HG02943 (cell line): Measurements from ENCODE around the gene ARSB.
"Not testable (repeated sequence)": the region's sequence is repeated elsewhere in the genome, so short reads cannot be mapped to it uniquely, and the experiment has no call there.

Experiments
- ATAC-seq: cut with Tn5 transposase; IDR thresholded peaks from one replicate; pipeline ENCODE4 v1.9.1; 2021; ENCODE audit warnings: mild to moderate bottlenecking, low read depth, moderate library complexity; ENCODE audit not compliant: unreplicated experiment

The ARSB gene

DNA sequence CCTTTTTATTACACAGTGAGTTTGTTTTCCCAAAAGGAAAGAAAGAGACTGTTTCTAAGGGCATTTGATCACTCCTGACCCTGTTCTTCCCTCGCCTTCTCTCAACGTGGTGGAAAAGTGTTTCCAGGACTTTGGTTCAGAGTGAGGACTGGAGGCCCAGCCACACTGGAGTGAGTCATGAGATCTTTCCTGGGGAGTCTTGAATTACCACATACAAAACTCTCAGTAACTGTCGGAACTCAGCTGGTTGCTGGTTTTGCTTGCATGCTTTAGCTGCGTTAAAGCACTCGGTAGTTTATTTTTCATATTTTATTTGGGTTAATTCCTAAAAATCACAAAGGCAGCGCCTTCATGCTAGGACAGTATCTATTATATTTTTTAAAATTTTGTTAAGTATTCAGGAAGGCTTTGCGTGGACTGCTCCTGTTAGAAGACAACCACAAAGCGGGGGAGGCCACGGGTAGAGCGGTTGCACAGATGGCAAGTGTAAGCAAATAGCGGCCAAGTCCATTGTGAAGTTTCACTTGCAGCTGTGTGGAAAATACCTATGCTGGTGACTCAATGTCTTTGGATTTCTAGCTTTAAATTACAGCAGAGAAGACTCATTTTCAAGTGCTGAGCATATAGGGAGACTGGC lies 77.7 kb downstream of the ARSB start:
- ATAC-seq, result no peak

DNA sequence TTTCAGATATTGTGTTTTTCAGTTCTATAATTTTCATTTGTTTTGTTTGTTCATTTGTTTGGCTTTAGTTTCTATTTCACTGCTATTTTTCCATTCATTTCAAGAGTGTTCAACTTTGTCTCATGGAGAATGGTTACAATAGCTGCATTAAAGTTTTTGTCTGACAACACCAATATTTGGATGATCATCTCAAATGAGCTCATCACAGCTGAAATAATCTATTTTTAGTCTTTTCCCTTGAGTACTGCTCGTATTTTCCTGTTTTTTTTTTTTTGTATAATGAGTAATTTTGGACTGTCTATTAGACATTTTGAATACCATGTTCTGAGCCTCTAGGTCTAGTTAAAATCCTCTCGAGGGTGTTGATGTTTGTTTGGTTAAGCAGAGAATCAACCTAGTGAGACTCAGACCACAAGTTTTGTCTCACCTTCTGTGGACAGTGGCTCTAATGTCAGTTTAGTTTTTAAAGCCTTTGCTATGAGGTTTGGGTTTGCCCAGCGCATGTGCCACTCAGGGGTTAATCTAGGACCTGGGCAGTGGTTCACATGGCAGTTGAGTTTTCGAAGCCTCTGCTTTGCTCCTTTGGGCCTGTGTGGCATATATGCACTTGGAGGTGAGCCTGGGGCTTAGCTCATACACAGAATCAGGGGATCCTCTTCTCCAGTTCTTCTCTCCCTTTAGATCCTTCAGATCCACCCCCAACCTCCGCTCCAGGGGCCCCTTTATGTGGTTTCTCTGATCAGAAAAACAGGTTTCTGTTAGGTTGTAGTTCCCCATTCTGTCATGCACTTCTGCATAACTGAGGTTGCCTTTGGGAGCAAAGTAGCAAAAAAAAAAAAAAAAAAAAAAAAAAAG lies 79.8 kb downstream of the ARSB start:
- no peak for ATAC-seq

DNA sequence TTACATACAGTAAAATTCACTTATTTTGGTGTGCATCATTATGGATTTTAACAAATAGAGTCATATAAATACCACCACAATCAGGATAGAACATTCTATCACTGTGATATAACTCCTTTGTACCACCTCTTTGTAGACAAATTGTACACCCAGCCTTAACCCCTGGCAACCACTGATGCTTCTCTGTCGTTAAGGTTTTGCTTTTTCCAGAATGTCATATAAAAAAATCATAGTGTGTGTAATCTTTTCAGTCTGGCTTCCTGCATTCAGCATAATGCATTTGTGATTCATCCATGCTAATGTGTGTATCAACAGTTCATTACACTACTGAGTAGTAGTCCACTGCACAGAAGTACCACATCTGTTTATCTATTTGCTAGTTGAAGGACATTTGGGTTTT lies 81.2 kb downstream of the ARSB start:
- no peak for ATAC-seq

DNA sequence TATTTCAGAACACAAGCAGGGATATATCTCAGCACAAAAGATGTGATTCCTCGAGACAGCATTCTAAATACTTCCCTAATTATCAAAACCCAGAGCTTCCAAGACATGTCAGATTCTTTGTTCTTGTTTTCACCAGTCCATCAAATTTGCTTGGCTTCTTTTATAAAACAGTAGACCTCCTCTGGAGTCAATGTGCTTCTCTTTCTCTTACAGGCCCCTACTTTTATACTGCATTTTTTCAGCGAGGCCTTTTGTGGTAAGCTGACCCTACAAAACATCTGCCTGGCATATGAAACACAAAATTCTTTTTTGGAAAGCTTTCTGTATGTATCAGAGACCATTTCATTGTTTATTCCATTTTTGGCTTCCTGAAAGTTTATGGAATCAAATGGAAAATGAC lies 81.8 kb downstream of the ARSB start:
- no peak for ATAC-seq

DNA sequence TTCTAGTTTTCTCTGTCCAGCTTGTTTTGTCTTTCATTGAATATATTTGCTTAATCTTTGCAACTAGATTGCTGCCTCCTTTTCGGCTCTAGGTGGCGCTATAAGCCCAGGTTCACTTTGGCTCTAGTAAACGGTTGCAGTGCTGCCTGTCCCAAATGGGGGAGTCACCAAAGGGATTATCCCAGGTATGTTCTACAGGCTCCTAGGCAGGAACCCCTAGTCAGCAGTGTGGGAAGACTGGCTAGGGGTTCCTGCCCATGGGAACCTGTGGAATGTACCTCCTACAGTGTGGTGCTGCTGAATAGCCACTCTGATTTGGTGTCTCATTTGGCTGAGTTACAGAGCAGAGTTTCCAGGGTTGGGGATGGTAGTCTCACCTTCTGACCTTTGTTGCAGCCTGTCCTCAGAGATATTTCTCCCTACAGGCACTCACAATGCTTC lies 85.2 kb downstream of the ARSB start:
- ATAC-seq, result no peak

DNA sequence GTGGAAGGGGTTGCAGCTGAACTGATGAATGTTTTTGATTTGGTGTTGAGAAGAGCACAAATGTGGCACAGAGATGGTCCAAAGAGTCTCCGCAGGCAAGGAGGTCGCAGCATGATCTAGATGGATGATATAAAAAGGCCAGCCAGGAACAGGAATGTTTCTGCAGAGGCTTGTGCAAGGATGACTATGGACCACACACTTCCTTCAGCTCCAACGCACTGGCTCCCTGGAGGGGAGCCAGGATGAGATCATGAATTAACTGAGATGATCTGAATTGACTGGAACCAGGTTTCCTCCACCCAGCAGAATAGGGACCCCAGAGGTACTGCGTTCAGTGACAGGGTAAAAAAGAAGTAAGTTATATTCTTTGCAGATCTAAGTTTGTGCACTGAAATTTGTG lies 89.0 kb downstream of the ARSB start:
- no peak for ATAC-seq

DNA sequence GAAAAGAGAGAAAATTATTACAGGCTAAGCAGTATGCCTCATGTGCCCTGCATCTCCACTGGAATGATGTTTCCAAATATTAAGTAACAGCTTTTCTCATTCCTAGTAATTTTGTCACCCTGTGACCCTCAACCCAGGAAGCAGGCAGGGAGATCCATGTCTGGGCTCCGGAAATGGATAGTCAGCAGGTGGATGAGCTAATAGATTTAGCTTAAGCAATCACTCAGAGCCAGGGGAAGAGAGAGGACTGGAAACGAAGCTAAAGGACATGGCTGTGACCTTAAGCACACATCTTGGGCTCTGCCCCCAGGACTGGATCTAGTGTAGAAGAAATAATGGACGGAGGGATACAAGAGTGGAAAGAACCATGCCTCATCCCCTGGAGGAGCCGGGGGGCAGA lies 89.5 kb downstream of the ARSB start:
- no peak for ATAC-seq

DNA sequence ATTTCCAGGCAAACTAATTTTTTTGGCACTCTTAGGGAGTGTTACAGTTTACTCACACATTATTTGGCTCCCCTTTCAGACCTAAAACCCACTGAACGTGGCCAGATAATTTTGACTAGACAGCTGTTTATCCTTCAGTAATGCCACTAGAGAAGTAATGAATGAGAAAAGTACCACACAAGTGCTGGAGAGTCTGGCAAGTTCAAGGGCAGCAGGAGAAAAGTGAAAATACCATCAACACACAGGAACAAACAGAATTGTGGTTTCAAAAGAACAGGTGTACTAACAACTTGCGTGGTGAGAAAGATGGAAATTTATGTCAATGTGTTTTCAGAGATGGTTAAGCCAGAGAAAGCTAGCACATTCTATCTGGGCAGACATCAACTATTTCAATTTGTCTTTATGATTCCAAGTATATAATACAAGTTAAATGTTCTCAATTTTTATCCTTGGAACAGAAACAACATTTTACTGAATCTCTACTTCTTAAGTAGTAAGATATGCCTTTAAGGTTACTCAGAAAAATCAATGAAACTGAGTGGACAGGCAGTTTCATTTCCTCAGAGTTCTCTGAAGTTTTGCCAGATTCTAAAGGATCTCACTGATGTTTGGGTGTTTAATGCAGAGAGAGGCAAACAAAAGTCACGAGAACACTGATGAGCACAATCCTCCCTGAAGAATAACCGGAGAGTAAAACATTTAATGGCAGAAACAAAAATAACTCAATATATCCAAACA lies 91.0 kb downstream of the ARSB start:
- ATAC-seq, result no peak

DNA sequence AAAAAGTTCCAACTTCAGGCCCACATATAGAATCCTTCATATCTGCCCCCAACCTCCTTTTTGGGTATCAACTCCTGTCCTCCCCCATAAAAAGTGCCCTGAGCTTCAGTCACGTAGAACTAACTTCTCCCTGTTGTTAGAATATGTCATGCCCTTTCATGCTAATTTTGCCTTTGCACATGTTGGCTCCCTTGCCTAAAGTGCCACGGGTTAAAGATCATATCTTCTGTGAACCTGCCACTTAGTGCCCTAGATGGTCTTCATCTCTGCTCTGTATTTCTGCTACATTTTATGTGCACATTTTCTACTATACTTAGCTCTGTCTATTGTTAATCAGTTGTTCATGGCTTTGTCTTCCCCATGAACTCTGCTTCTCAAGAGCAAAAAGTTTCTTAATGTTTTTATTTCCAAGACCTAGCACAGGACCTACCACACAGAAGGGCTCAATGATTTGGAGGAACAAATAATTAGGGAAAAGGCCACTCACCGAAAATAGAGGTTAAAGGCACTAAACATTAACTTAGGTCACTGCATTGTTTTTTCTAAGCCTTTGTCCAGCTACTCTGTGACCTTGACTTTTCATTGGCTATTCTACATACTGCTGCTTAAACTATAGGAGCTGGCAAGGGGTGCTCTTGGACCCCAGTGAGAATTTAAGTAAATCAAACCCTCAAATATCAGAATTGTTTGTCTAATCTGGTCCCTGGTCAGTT lies 94.3 kb downstream of the ARSB start:
- no peak for ATAC-seq

DNA sequence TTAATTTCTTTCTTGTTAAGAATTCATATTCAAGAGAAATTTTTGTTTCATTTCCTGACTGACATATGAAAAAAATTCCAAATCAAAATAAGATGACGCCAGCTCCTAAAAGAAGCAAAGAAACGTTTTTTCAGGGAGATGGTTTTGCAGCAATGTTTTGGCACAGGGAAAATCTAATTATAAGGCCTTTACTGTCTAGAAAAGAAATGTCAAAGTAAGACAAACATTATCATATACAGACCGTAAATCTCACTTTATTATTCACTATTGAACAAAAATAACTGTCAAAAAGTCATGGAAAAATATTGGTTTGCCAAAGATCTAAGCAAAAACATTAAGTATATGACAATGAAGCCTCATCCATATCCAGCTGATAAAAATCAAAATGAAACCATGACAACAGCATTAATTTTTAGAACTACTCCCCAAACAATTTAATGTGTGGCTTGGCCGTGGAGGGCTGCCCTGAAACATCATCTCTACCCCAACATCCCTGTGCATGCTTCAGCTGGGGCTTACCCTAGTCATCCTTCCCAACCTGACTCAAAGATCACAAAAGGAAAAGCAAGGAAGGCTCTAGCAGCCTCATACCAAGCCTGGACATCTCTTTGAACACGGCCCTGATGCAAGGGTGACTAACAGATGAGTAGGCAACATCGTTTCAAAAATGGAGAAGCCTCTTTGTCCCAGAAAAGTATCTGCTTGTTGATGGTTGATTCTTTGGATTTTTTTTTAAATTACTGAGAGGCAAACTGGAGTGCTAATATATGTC lies 95.6 kb downstream of the ARSB start:
- ATAC-seq, result no peak

DNA sequence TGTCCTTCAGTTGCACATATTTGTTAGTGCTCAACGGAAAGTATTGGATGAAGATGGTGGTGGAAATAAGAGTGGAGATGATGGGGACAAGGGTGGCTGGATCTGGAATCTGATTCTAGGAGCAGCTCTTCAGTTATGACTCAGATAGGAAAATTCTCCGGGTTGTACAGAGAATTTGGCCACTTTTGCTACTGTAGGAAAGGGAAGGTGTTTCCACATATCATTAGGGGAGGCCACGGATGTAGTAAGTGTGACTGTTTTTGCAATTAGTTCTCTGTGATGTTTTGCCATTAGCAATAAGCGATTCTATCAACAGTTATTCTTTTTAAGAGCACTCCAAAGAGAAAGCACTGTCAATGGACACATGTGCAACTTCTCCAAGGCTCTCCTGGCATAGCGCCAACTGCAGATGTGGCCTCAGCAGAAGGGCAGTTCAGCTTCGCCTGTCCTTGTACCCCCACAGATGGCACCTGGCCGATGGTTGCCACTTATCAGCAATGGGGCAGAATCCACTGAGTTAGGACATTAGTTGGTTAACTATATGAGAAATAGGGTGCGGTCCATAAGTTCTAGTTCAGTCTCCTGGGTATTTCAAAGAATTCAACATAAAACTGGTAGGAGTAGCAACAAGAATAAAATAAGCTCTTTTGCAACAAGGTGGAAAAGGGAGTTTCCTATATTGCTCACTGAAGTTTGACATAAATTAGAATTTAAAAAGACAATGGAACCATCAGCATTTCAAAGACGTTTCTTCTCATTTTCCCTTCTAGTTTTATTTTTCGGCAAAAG lies 96.3 kb downstream of the ARSB start:
- ATAC-seq, result no peak

DNA sequence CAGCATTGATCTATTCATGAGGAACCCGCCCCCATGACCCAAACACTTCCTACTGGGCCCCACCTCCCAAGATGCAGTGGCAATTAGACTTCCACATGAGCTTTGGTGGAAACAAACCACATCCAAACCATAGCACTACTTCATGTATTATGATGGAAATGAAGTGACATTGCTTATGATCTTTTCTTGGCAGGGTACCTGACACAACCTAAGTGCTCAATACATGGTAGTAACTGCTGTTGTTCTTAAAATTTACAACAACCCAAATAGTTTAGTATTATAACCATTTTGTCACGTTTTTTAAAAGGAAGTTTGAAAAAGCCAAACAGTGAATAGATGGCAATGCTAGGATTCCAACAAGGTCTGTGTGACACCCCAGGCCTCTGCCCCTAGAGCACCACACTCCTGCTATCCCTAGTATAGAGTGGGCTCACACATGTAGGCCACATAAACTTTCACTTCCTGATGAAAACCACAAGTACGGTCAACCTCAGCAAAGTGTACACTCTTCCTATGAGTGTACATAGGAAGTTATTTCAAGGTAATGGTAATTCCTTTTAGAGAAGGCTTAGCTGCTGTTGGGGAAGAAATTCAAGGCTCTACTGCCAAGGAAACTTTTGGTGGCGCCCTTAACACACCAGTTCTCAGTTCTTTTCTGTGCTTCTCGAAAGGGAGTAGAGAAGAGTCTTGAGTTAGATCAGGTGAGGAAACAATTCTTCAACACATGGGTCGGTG lies 97.6 kb downstream of the ARSB start:
- peak; percentile 99 for ATAC-seq

DNA sequence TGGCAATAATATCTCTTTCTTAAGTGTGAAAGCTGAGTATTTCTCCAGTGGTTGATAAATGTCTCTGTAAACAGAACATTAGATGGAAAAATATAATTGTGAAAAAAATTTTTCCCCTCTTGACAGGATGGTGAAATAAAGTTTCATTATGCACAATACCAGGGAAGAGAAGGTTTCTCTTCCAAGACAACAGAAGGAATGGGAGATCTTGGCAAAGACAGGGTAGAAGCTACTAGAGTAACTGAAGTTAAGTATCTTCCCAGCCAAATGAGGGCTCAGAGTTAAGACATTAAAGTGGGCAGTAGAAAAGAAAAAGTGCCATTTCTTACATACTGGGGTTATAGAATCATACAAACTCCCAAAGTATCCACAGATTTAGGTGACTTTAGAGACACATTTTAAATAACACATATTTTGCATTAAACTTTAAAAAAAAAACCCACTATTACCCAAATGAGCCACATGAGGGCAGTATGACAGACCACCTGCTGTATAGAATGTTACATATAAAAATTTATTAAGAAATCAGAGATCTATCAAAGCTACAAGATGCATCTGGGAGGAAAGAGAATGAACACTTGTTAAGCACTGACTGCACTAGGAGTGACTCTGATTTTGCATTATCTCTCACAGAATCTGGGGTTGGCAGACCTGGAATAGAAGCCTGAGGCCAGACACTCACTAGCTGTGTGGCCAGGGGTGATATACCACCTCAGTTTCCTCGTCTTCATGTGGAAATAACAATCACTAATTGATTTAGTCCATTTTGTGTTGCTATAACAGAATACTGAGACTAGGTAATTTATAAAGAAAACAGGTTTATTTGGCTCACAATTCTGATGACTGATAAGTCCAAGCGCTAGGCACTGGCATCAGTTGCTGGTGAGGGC lies 98.5 kb downstream of the ARSB start:
- ATAC-seq, result no peak

DNA sequence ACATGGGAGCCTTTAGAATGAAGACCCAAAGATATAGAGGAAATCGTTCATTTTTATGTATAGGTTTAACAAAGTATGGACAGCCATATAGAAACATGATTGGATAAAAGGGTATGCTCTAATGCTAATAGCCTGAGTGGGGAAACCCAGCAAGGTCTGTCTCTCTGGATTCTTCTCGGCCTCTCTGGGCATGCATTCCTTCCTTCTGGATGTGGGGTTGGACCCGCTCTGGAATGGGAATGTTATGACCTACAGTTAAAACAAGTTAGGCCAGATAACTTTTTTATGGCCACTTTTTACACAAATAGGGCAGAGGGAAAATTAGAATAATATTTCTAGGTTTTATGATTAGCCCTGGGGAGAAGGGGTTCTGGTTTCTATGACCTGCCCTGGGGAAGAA lies 103.2 kb downstream of the ARSB start:
- no peak for ATAC-seq

DNA sequence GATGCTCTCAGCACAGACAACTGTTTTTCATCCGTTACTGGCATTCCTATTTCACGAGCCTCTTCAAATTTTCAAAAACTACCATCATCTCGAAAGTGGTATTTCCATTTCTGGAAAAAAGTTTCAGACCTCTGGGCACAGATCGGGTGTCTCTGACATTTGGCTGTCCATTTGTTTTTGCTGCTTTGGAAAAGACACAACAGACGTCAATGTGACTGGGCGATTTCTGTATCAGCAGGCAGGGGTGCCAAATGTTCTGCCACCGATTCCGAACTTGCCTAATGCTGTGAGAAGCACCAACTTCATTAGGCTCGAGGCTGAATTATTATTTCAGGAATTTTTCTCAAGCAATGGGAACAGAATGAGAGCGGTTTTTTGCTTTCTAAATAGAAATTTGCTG lies 105.6 kb downstream of the ARSB start:
- no peak for ATAC-seq

DNA sequence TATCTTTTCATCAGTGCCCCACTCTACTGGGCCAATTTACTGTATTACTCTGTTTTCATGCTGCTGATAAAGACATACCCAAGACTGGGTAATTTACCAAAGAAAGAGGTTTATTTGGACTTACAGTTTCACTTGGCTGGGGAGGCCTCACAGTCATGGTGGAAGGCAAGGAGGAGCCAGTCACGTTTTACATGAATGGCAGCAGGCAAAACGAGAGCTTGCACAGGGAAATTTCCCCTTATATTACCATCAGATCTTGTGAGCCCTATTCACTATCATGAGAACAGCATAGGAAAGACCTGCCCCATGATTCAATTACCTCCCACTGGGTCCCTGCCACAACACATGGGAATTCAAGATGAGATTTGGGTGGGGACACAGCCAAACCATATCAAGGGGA lies 119.0 kb downstream of the ARSB start:
- not testable (repeated sequence) for ATAC-seq

DNA sequence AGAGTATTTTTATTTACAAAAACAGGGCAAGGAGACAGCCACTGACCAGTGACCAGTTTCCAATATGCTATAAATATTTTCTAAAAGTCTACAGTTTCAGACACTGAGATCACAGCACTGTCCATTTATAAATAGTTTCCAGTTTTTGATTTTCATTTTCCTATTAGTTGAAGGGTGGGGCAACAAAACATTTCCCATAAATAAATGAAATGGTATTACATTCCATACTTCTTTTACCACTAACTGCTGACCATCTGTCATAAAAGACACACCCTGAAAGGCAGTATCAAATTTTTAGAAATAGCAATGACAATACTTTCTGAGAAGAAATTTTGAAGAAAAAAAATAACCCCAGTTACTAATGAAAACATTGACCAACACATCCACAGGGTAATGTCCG lies 126.7 kb downstream of the ARSB start:
- ATAC-seq, result no peak

DNA sequence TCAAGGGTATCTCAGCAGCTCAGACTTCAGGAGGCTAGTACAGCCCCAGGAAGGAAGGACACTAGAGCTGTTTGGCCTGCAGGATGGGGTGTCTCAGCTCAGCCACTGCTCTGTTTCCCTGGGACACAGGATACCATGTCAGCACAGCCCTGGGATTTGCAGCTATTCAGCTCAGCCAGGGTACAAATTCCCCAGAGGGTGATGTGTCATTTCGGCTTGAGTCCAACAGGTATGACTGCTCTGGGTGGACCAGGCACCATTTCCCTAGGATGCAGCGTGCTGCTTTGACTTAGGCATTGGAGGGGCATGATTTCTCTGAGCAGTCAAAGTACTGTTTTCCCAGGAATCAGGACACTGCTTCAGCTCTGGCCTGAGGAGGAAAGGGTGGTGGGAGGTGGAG lies 130.1 kb downstream of the ARSB start:
- ATAC-seq, result no peak
